ENCODE measurements around the gene FANK1. TPM values are rescaled to one million over a fixed set of nuclear protein-coding genes. Genes with fewer than 3 reads are reported as not detected.

Gene FANK1
- polyA plus RNA-seq, 3 donors = 0.20 TPM; not detected in 2

GRCh38 chr10:125848371-125848770 is 48.0 kb upstream of the FANK1 start:
- no peak for TF ChIP-seq CTCF (IDR thresholded peaks at IDR 0.05)
- no peak overlapping the region for H2AFZ ChIP-seq (ENCODE audit: insufficient read depth, low read depth, low read length, poor library complexity, severe bottlenecking)
- H3K79me2 ChIP-seq (ENCODE audit: insufficient read depth, low read length) = no peaks in the 10 kb centered on the region
- H3K27ac ChIP-seq (ENCODE audit: low read depth in 1 of 2, low read length in 2 of 2) = no peak overlapping the region
- H3K27me3 Mint-ChIP-seq (ENCODE audit: low read depth in 3 of 3) = peaks cover 0 to 2% (median 1%) of the 10 kb centered on the region in 3 donors
- no peaks in the 10 kb centered on the region for H3K9me3 Mint-ChIP-seq
- H3K4me1 ChIP-seq (ENCODE audit: control insufficient read depth in 1 of 2, insufficient read depth in 2 of 2, low read length in 2 of 2) = no peaks in the 10 kb centered on the region
- no peak overlapping the region for H3K4me3 ChIP-seq (replicated peaks in 1 of 3; ENCODE audit: low read depth in 2 of 3, low read length in 3 of 3)
- 89% methylated on average over 2 of the region's 2 CpGs for WGBS (ENCODE audit: insufficient coverage)
- H4K20me1 ChIP-seq (ENCODE audit: insufficient read depth, low read length) = no peaks in the 10 kb centered on the region
- no peak overlapping the region for H3K4me2 ChIP-seq (replicated peaks; ENCODE audit: extremely low read depth, low read length, poor library complexity, severe bottlenecking)
- no peaks in the 10 kb centered on the region for H3K9me3 ChIP-seq (replicated peaks in 1 of 2; ENCODE audit: control insufficient read depth in 1 of 2, insufficient read depth in 1 of 2, low read length in 2 of 2)
- H3K9ac ChIP-seq (ENCODE audit: insufficient read depth, low read length, poor library complexity, severe bottlenecking) = no peak overlapping the region
- H3K36me3 Mint-ChIP-seq = peaks cover 59 to 67% of the 10 kb centered on the region in 2 donors
- peaks cover 36 to 92% of the 10 kb centered on the region in 2 donors for H3K36me3 ChIP-seq (replicated peaks in 1 of 2; ENCODE audit: control insufficient read depth in 1 of 2, insufficient read depth in 2 of 2, low read length in 2 of 2)
- no peak overlapping the region for H3K4me3 Mint-ChIP-seq
- no peaks in the 10 kb centered on the region for H3K27me3 ChIP-seq (ENCODE audit: control insufficient read depth in 2 of 2, insufficient read depth in 2 of 2, low read length in 2 of 2)
- intact Hi-C loops (cut with micrococcal nuclease) = no loop called here
- no peaks in the 10 kb centered on the region for H3K4me1 Mint-ChIP-seq
- H3K27ac Mint-ChIP-seq = no peak overlapping the region
- no peak for DNase-seq

GRCh38 chr10:125848857-125849256 is 47.5 kb upstream of the FANK1 start:
- no peak overlapping the region for H3K4me2 ChIP-seq (replicated peaks; ENCODE audit: extremely low read depth, low read length, poor library complexity, severe bottlenecking)
- peaks cover 0 to 2% (median 1%) of the 10 kb centered on the region in 3 donors for H3K27me3 Mint-ChIP-seq (ENCODE audit: low read depth in 3 of 3)
- H3K4me1 ChIP-seq (ENCODE audit: control insufficient read depth in 1 of 2, insufficient read depth in 2 of 2, low read length in 2 of 2) = no peaks in the 10 kb centered on the region
- H3K79me2 ChIP-seq (ENCODE audit: insufficient read depth, low read length) = no peaks in the 10 kb centered on the region
- H4K20me1 ChIP-seq (ENCODE audit: insufficient read depth, low read length) = no peaks in the 10 kb centered on the region
- H3K27ac Mint-ChIP-seq = no peak overlapping the region
- H3K9me3 Mint-ChIP-seq = no peaks in the 10 kb centered on the region
- no peak overlapping the region for H3K4me3 ChIP-seq (replicated peaks in 1 of 3; ENCODE audit: low read depth in 2 of 3, low read length in 3 of 3)
- H3K4me3 Mint-ChIP-seq = no peak overlapping the region
- H3K27ac ChIP-seq (ENCODE audit: low read depth in 1 of 2, low read length in 2 of 2) = no peak overlapping the region
- H3K27me3 ChIP-seq (ENCODE audit: control insufficient read depth in 2 of 2, insufficient read depth in 2 of 2, low read length in 2 of 2) = no peaks in the 10 kb centered on the region
- intact Hi-C loops (cut with micrococcal nuclease) = no loop called here
- no peak for DNase-seq
- no peak for TF ChIP-seq CTCF (IDR thresholded peaks at IDR 0.05)
- peaks cover 58 to 67% of the 10 kb centered on the region in 2 donors for H3K36me3 Mint-ChIP-seq
- no peak overlapping the region for H3K9ac ChIP-seq (ENCODE audit: insufficient read depth, low read length, poor library complexity, severe bottlenecking)
- H3K9me3 ChIP-seq (replicated peaks in 1 of 2; ENCODE audit: control insufficient read depth in 1 of 2, insufficient read depth in 1 of 2, low read length in 2 of 2) = no peaks in the 10 kb centered on the region
- no peaks in the 10 kb centered on the region for H3K4me1 Mint-ChIP-seq
- H2AFZ ChIP-seq (ENCODE audit: insufficient read depth, low read depth, low read length, poor library complexity, severe bottlenecking) = no peak overlapping the region
- WGBS (ENCODE audit: insufficient coverage) = 100% methylated on average over 1 of the region's 2 CpGs
- H3K36me3 ChIP-seq (replicated peaks in 1 of 2; ENCODE audit: control insufficient read depth in 1 of 2, insufficient read depth in 2 of 2, low read length in 2 of 2) = peaks cover 35 to 92% of the 10 kb centered on the region in 2 donors

All from CD14-positive monocyte (primary cell).